Transverse colon (tissue), 4 donors: ENCODE measurements around the gene UBE2E2. TPM values are rescaled to one million over a fixed set of nuclear protein-coding genes. Genes with fewer than 3 reads are reported as not detected.

Experiments used
- DNase-seq: peaks from one replicate; pipeline ENCODE4 v3.0.0-alpha.2; 2019
- H3K27ac ChIP-seq, 4 donors: fragments of 200-600 bp; sonication (generic); 2 replicates each; pipeline ENCODE4 v1.5.1; 2016 to 2018; ENCODE audit warnings: inconsistent platforms in 4 of 4
- H3K27me3 ChIP-seq: fragments of 200-600 bp; sonication (generic); 2 replicates; pipeline ENCODE4 v1.5.1; 2017; ENCODE audit warnings: inconsistent platforms
- H3K36me3 ChIP-seq, 4 donors: fragments of 200-600 bp; sonication (generic); 2 replicates each; pipeline ENCODE4 v1.5.1; 2017 to 2019; ENCODE audit warnings: inconsistent platforms in 4 of 4
- H3K4me1 ChIP-seq, 4 donors: fragments of 200-600 bp; sonication (generic); 2 replicates each; pipeline ENCODE4 v1.5.1; 2017 to 2020; ENCODE audit warnings: inconsistent platforms in 4 of 4
- H3K4me3 ChIP-seq, 4 donors: fragments of 200-600 bp; sonication (generic); 1 replicate in 1 of 4; 2 replicates in 3 of 4; pipeline versions ENCODE4 v1.5.1 to v1.6.1; 2017 to 2019; ENCODE audit warnings: inconsistent platforms in 4 of 4
- H3K9me3 ChIP-seq, 2 donors: fragments of 200-600 bp; sonication (generic); 2 replicates each; pipeline ENCODE4 v1.5.1; 2017 to 2019; ENCODE audit warnings: inconsistent platforms in 2 of 2
- CTCF ChIP-seq, 5 experiments: fragments of 200-600 bp in 3 of 5; fragments of 450-650 bp in 2 of 5; sonication (generic) in 3 of 5; IDR thresholded peaks; 1 replicate in 2 of 5; 2 replicates in 3 of 5; pipeline ENCODE4 v1.5.1; 2016 to 2017; ENCODE audit warnings: antibody characterized with exemption in 5 of 5, inconsistent platforms in 3 of 5, mild to moderate bottlenecking in 2 of 5, moderate library complexity in 1 of 5
- EP300 ChIP-seq: sonication (generic); formaldehyde crosslinking; IDR thresholded peaks from one replicate; pipeline ENCODE4 v1.6.1; 2017; ENCODE audit warnings: antibody characterized with exemption, low read depth
- POLR2A ChIP-seq: fragments of 450-650 bp; IDR thresholded peaks from one replicate; pipeline ENCODE4 v1.6.1; 2016; ENCODE audit warnings: antibody characterized with exemption, mild to moderate bottlenecking, moderate library complexity
- POLR2AphosphoS5 ChIP-seq, 3 donors: sonication (generic); formaldehyde crosslinking; IDR thresholded peaks; one replicate each; pipeline ENCODE4 v1.6.1; 2016; ENCODE audit warnings: antibody characterized with exemption in 3 of 3
- WGBS, 2 donors: methylation state at CpG; one replicate each; pipeline ENCODE4 v1.1.5; 2018; ENCODE audit warnings: low coverage in 1 of 2; 5-methylcytosine and 5-hydroxymethylcytosine counted together
- in situ Hi-C, 4 donors: fragments of 200-750 bp; cut with MboI; loops; one replicate each; pipeline versions ENCODE4 v1.15.0 to v1.15.1; 2017; ENCODE audit warnings: low sequenced_read_pairs in 3 of 4, low pct_ligation_motif_present in 1 of 4, low pct_unique_long_range_greater_than_20kb in 1 of 4
- intact Hi-C: fragments of 100-400 bp; cut with DNase I; formaldehyde crosslinking; loops from one replicate; pipeline ENCODE4 v1.15.1; 2023; ENCODE audit warnings: low total_unique reads
- total RNA-seq, 4 donors: library from RNA; depleted of rRNA; stranded (reverse); fragments of >200 nt; gene quantifications; one replicate each; pipeline ENCODE4 v1.1.0, GENCODE V29; 2016

The UBE2E2 gene
- total RNA-seq, 4 donors from 2014 or later, result 5.4 to 133 (median 7.6) TPM

GRCh38 chr3:23474580-23475357 lies 271.6 kb downstream of the UBE2E2 start:
- no peak for TF ChIP-seq CTCF (IDR thresholded peaks at IDR 0.05)
- TF ChIP-seq POLR2AphosphoS5 (IDR thresholded peaks at IDR 0.05), result no peak
- TF ChIP-seq POLR2A, result no peak
- no peak for TF ChIP-seq EP300
- H3K4me1 ChIP-seq, result no peaks in the 10 kb centered on the region
- DNase-seq, result no peak
- H3K9me3 ChIP-seq, result no peaks in the 10 kb centered on the region
- intact Hi-C loops (no loop called here), in situ Hi-C loops (no loop called here)
- no peak overlapping the region for H3K27ac ChIP-seq
- H3K4me3 ChIP-seq, result no peak overlapping the region
- no peaks in the 10 kb centered on the region for H3K36me3 ChIP-seq
- WGBS, 2 donors, result 79 to 80% methylated on average over 3 to 4 of the region's 4 CpGs
- H3K27me3 ChIP-seq, result no peaks in the 10 kb centered on the region

- 70 to 71% methylated on average over 1 to 2 of the region's 2 CpGs for WGBS, 2 donors
- no peak for DNase-seq
- no peaks in the 10 kb centered on the region for H3K4me1 ChIP-seq
- intact Hi-C loops, result no loop called here
- no peak overlapping the region for H3K27ac ChIP-seq
- no peaks in the 10 kb centered on the region for H3K9me3 ChIP-seq
- H3K36me3 ChIP-seq, result no peaks in the 10 kb centered on the region
- TF ChIP-seq CTCF (IDR thresholded peaks at IDR 0.05) (no peak), EP300 (no peak), POLR2A (no peak), POLR2AphosphoS5 (IDR thresholded peaks at IDR 0.05) (no peak)
- no peaks in the 10 kb centered on the region for H3K27me3 ChIP-seq
- in situ Hi-C loops, result no loop called here
- H3K4me3 ChIP-seq, result no peak overlapping the region
Observed at GRCh38 chr3:23475446-23475845, 272.3 kb downstream of the UBE2E2 start.

- 87% methylated on average over 3 of the region's 3 CpGs; no CpG with 5 or more reads in 1 of the 2 donors for WGBS, 2 donors
- H3K4me1 ChIP-seq, result no peaks in the 10 kb centered on the region
- TF ChIP-seq POLR2A (no peak), CTCF (IDR thresholded peaks at IDR 0.05) (no peak), POLR2AphosphoS5 (IDR thresholded peaks at IDR 0.05) (no peak), EP300 (no peak)
- DNase-seq, result no peak
- in situ Hi-C loops (no loop called here), intact Hi-C loops (no loop called here)
- no peaks in the 10 kb centered on the region for H3K27me3 ChIP-seq
- H3K27ac ChIP-seq, result no peak overlapping the region
- no peaks in the 10 kb centered on the region for H3K36me3 ChIP-seq
- H3K9me3 ChIP-seq, result no peaks in the 10 kb centered on the region
- H3K4me3 ChIP-seq, result no peak overlapping the region
Observed at GRCh38 chr3:23479026-23479425, 275.9 kb downstream of the UBE2E2 start.

GRCh38 chr3:23479615-23480328 lies 276.6 kb downstream of the UBE2E2 start:
- no peaks in the 10 kb centered on the region for H3K4me1 ChIP-seq
- H3K9me3 ChIP-seq, result no peaks in the 10 kb centered on the region
- in situ Hi-C loops (no loop called here), intact Hi-C loops (no loop called here)
- 80 to 86% methylated on average over 1 to 7 of the region's 7 CpGs for WGBS, 2 donors
- H3K4me3 ChIP-seq, result no peak overlapping the region
- TF ChIP-seq EP300, result no peak
- no peak for TF ChIP-seq POLR2A
- TF ChIP-seq POLR2AphosphoS5 (IDR thresholded peaks at IDR 0.05), result no peak
- no peak for TF ChIP-seq CTCF (IDR thresholded peaks at IDR 0.05)
- no peaks in the 10 kb centered on the region for H3K36me3 ChIP-seq
- H3K27ac ChIP-seq, result no peak overlapping the region
- H3K27me3 ChIP-seq, result no peaks in the 10 kb centered on the region
- DNase-seq, result no peak
